Stomach (tissue), 9 donors: ENCODE results near the gene RAE1. TPM values are rescaled to one million over a fixed set of nuclear protein-coding genes. Genes with fewer than 3 reads are reported as not detected.

Experiments used
- DNase-seq, 2 donors: peaks; one replicate each; pipeline versions ENCODE4 v3.0.0 to v3.0.0-alpha.2; 2013 to 2019
- H3K27ac ChIP-seq, 5 donors: fragments of 200-600 bp in 4 of 5; sonication (generic) in 4 of 5; one replicate each; pipeline ENCODE4 v1.5.1; 2013 to 2019; ENCODE audit warnings: mild to moderate bottlenecking in 1 of 5, moderate library complexity in 1 of 5
- H3K27me3 ChIP-seq, 3 donors: fragments of 200-600 bp; sonication (generic); one replicate each; pipeline ENCODE4 v1.5.1; 2017 to 2019; ENCODE audit warnings: mixed run types in 1 of 3
- H3K36me3 ChIP-seq, 4 donors: fragments of 200-600 bp; sonication (generic); 1 replicate in 3 of 4; 2 replicates in 1 of 4; pipeline ENCODE4 v1.5.1; 2016 to 2019
- H3K4me1 ChIP-seq, 4 donors: fragments of 200-600 bp; sonication (generic); one replicate each; pipeline ENCODE4 v1.5.1; 2016 to 2019
- H3K4me3 ChIP-seq, 4 donors: fragments of 200-600 bp; sonication (generic) in 3 of 4; one replicate each; pipeline ENCODE4 v1.5.1; 2016 to 2019; ENCODE audit warnings: mild to moderate bottlenecking in 1 of 4
- H3K9me3 ChIP-seq, 4 donors: fragments of 200-600 bp; sonication (generic); one replicate each; pipeline ENCODE4 v1.5.1; 2016 to 2019
- EP300 ChIP-seq: sonication (generic); formaldehyde crosslinking; IDR thresholded peaks from one replicate; pipeline ENCODE4 v1.6.1; 2017; ENCODE audit warnings: antibody characterized with exemption
- POLR2A ChIP-seq, 4 donors: fragments of 450-650 bp; IDR thresholded peaks; one replicate each; pipeline ENCODE4 v1.6.1; 2016; ENCODE audit warnings: antibody characterized with exemption in 4 of 4, control low read depth in 2 of 4, mild to moderate bottlenecking in 1 of 4, moderate library complexity in 1 of 4
- POLR2AphosphoS5 ChIP-seq, 3 donors: sonication (generic); formaldehyde crosslinking; IDR thresholded peaks; one replicate each; pipeline ENCODE4 v1.6.1; 2016; ENCODE audit warnings: antibody characterized with exemption in 3 of 3
- WGBS, 5 donors: extraction: QIAGEN DNeasy Blood & Tissue Kit in 3 of 5; methylation state at CpG; one replicate each; pipeline versions ENCODE4 v1.1.5 to v1.1.7; 2013 to 2018; 5-methylcytosine and 5-hydroxymethylcytosine counted together
- intact Hi-C: fragments of 100-400 bp; cut with DNase I; formaldehyde crosslinking; loops from one replicate; pipeline ENCODE4 v1.15.1; 2023; ENCODE audit warnings: low total_unique reads
- polyA plus RNA-seq, 3 donors: library from polyadenylated mRNA; stranded (reverse); fragments of 200-250 nt; gene quantifications; one replicate each; pipeline ENCODE4 v1.2.3, GENCODE V29; 2013
- total RNA-seq, 5 donors: library from RNA; depleted of rRNA; stranded (reverse); fragments of >200 nt; gene quantifications; one replicate each; pipeline versions ENCODE4 v1.1.0 to v1.2.3, GENCODE V29; 2014 to 2016
- TF ChIP-seq, protein P1 (sequence below), 7 experiments: fragments of 450-650 bp in 4 of 7; fragments of 200-600 bp in 3 of 7; sonication (generic) in 3 of 7; IDR thresholded peaks; one replicate each; pipeline ENCODE4 v1.5.1; 2016 to 2019; ENCODE audit warnings: antibody characterized with exemption in 7 of 7, control low read depth in 2 of 7, mild to moderate bottlenecking in 1 of 7
- donor health status: healthy with polysubstance abuse.
- donor health status: Bipolar disorder and iron deficiency.
- donor health status: healthy.

RAE1 gene
- total and polyA plus RNA-seq, 8 donors, result 6.4 to 65.6 (median 15.2) TPM

DNA sequence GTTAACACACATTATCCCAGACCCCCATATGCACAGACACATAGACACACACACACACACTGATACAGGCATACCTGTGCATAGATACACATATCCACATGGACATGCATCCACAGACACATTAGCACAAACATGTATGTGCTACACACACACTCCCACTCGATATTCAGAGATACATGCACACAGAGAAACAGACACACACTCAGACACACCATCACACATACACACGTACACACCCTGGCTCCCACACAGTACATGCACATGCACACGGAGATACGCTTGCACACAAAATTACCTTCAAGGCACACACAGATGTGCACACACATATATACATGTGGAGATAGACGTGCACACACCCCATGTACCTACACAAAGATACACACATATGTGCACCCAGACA is 59.9 kb downstream of the RAE1 start:
- Histone ChIP-seq H3K4me3 (no peak overlapping the region), H3K4me1 (peaks cover 0 to 26% (median 15%) of the 10 kb centered on the region in 4 donors), H3K9me3 (no peaks in the 10 kb centered on the region), H3K27me3 (no peaks in the 10 kb centered on the region), H3K36me3 (peaks cover 19 to 43% (median 41%) of the 10 kb centered on the region in 4 donors), H3K27ac (no peak overlapping the region)
- no peak for DNase-seq
- TF ChIP-seq, protein P1, sequence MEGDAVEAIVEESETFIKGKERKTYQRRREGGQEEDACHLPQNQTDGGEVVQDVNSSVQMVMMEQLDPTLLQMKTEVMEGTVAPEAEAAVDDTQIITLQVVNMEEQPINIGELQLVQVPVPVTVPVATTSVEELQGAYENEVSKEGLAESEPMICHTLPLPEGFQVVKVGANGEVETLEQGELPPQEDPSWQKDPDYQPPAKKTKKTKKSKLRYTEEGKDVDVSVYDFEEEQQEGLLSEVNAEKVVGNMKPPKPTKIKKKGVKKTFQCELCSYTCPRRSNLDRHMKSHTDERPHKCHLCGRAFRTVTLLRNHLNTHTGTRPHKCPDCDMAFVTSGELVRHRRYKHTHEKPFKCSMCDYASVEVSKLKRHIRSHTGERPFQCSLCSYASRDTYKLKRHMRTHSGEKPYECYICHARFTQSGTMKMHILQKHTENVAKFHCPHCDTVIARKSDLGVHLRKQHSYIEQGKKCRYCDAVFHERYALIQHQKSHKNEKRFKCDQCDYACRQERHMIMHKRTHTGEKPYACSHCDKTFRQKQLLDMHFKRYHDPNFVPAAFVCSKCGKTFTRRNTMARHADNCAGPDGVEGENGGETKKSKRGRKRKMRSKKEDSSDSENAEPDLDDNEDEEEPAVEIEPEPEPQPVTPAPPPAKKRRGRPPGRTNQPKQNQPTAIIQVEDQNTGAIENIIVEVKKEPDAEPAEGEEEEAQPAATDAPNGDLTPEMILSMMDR (IDR thresholded peaks at IDR 0.05), result no peak
- TF ChIP-seq POLR2AphosphoS5 (IDR thresholded peaks at IDR 0.05) (no peak), EP300 (no peak), POLR2A (IDR thresholded peaks at IDR 0.05) (no peak)
- 85 to 93% (median 88%) methylated on average over 5 of the region's 5 CpGs for WGBS, 5 donors
- intact Hi-C loops, result no loop called here

DNA sequence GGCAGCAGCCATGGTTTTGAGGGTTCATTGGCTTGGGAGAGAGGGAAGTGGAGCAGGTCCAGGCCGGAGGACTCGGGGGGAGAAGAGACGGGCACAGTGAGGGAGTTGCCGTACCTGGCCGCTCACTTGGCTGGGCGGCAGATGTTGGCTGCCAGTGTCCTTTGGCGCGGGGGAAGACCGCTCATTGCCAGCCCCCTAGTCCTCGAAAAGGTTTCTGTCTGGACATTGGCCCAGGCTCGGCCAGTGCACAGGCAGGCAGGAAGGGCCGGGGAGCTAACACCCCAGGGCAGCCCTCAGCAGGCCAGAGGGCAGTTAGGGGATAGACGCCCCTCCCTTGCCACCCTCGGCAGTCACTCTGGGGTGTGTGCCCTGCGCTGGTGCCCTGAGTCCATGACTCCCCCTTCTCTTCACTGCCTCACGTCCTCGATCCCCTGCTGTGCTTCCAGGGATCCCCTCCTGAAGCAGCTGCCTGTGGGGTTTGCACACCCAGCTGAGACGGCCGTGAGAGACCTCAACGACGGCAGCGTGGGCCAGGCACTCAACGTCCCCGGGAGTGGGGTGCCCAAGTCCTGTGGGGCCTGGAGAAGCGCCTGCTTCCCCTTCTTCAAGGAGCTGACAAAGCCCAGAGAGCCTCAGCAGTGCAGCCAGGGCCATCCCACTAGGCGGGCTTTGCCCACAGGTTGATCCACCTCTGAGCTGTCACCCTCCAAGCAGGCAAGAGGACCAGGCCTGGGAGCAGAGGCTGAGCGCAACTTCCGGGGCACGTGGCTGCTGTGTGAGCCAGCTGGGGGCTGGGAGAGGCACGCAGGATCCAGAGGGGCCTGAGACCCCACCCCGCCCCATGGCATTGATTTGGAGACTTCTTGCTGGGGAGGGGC is 60.6 kb downstream of the RAE1 start:
- 79 to 88% (median 85%) methylated on average over 19 to 31 of the region's 31 CpGs for WGBS, 5 donors
- TF ChIP-seq POLR2A (IDR thresholded peaks at IDR 0.05), result no peak
- no peak for TF ChIP-seq EP300
- TF ChIP-seq, protein P1 (IDR thresholded peaks at IDR 0.05), result no peak
- TF ChIP-seq POLR2AphosphoS5 (IDR thresholded peaks at IDR 0.05), result no peak
- intact Hi-C loops, result no loop called here
- H3K4me3 ChIP-seq, result no peak overlapping the region
- DNase-seq, result no peak
- no peak overlapping the region for H3K27ac ChIP-seq
- H3K4me1 ChIP-seq, result peaks cover 0 to 26% (median 15%) of the 10 kb centered on the region in 4 donors
- no peaks in the 10 kb centered on the region for H3K27me3 ChIP-seq
- H3K36me3 ChIP-seq, result peaks cover 13 to 35% (median 34%) of the 10 kb centered on the region in 4 donors
- no peaks in the 10 kb centered on the region for H3K9me3 ChIP-seq

DNA sequence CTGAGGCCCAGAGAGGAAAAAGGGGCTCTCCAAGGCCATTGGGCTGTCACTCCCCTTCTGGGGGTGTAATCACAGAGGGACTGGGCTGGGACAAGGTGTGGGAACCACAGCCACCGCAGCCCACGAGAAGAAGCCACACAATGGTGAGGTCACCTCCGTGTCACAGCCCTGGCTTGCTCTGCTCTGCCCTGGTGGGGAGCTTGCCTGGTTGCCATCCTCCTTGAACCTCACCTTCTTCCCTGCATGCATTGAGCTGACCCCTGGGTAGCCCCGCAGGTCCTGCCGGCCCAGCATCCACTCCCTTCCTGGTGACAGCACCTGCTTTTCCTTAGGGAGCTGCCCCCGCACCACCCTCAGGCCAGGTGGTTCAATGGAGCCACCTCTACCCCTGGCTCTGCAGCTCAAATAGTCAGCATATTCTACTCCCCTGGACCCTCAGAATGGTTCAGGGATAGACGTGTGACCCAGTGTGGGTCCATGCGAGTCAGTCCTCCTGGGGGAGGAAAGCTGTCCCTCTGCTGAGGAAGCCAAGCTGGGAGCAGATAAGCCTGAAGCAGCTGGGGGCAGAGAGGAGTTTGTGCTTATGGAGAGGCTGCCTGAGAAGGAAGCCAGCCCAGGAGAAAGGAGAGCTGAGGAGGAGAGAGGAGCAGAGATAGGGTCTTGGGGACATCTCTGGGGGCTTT is 61.4 kb downstream of the RAE1 start:
- Histone ChIP-seq H3K4me3 (no peak overlapping the region), H3K4me1 (peaks cover 0 to 26% (median 15%) of the 10 kb centered on the region in 4 donors), H3K9me3 (no peaks in the 10 kb centered on the region), H3K36me3 (peaks cover 13 to 27% (median 25%) of the 10 kb centered on the region in 4 donors), H3K27me3 (no peaks in the 10 kb centered on the region), H3K27ac (no peak overlapping the region)
- no peak for DNase-seq
- WGBS, 5 donors, result 66 to 84% (median 74%) methylated on average over 5 to 8 of the region's 8 CpGs
- intact Hi-C loops, result no loop called here
- TF ChIP-seq POLR2A (IDR thresholded peaks at IDR 0.05), result no peak
- TF ChIP-seq, protein P1 (IDR thresholded peaks at IDR 0.05), result no peak
- TF ChIP-seq POLR2AphosphoS5 (IDR thresholded peaks at IDR 0.05), result no peak
- no peak for TF ChIP-seq EP300

DNA sequence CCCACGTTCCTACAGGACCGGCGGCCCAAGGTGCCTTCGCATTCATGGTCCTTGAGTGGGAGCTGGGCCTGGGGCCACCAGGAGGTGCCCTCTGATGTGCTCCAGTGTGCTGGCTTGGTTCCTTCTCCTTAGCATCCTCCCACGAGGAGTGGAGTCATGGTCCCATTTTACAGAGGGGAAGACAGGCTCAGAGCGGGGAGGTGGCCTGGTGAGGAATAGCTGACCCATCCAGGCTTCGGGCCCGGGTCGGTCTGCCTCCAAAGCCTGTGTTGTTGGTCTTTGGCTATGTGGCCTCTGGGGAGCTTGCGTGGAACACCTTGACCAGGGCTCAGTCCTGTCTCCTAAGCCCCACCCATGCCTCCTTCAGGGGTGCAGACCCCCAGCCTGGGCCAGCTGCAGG is 62.9 kb downstream of the RAE1 start:
- Histone ChIP-seq H3K4me1 (peaks cover 0 to 25% (median 15%) of the 10 kb centered on the region in 4 donors), H3K36me3 (peaks cover 0 to 12% (median 10%) of the 10 kb centered on the region in 4 donors), H3K4me3 (no peak overlapping the region), H3K27ac (no peak overlapping the region), H3K9me3 (no peaks in the 10 kb centered on the region), H3K27me3 (no peaks in the 10 kb centered on the region)
- WGBS, 5 donors, result 86 to 96% (median 93%) methylated on average over 6 to 10 of the region's 10 CpGs
- no peak for TF ChIP-seq EP300
- TF ChIP-seq, protein P1 (IDR thresholded peaks at IDR 0.05), result no peak
- no peak for TF ChIP-seq POLR2A (IDR thresholded peaks at IDR 0.05)
- no peak for TF ChIP-seq POLR2AphosphoS5 (IDR thresholded peaks at IDR 0.05)
- intact Hi-C loops, result no loop called here
- no peak for DNase-seq
